HS-5 (cell line): Measurements from ENCODE around the gene ZNF597.
A peak's percentile ranks its signal among the peaks of the same experiment; 100 is the strongest.

ENCODE experiments used
- DNase-seq: peaks from one replicate; pipeline ENCODE4 v3.0.0-alpha.2; 2012; ENCODE audit warnings: low read depth

The ZNF597 gene

DNA sequence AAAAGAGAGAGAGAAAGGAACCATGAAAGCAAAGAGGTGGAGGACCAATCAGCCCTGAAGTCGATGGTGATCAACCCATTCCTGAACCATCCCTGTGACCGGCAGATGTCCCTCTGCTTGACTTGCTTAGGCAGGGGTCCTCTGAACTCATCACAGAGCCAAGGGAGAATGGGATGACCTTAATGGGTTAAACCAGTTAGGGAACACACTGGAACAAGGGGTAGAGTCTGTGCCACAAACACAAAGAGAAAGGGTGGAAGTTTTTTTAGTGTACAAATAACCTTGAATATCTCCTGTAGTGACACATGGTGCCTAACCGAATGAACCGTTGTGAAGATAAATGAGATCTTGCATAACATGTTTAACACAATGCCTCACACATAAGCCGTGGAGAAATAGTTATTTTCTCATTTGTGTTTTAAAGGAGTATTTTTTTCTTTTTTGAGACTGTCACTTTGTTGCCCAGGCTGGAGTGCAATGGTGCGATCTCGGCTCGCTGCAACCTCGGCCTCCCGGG lies 11.4 kb upstream of the ZNF597 start:
- no peak for DNase-seq

DNA sequence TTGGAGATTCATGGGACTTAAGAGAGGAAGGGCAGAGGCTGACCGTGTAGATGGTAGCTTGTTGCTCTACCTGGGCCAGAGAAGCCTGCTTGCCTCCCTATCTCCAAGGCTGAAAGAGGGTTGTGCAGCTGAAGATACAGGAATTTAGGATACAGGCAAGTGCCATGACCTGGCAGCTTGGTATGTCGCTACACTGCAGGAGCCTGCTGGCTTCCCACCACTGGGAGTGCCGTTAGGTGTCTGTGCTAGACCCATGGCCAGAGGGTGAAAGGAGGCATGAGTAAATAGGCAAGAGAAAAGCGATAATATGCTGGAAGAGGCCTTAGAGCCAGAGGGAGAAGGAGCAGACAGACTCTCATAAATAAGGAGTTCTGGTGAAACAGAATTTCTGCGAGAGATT lies 10.8 kb upstream of the ZNF597 start:
- DNase-seq, result no peak

GRCh38 chr16:3444032-3444388 lies 706 bp upstream of the ZNF597 start:
- peak; percentile 26 for DNase-seq

DNA sequence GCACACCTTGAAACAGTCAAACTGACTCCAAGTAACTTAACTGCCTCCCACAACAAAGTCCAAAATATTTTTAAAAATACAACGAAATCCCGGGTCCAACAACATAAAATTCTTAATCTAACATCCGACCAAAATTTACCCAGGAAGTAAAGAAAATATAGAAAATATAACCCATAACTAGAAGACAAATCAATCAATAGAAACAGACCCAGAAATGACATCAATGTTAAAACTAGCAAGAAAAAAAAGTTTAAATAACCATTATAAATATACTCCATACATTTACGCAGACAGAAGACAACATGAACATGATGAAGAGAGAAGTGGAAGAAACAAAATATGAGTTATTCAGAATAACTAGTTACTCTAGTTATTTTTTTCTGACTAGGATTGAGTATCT lies 3.7 kb downstream of the ZNF597 start:
- DNase-seq, result no peak

GRCh38 chr16:3434373-3434772 lies 8.9 kb downstream of the ZNF597 start:
- no peak for DNase-seq

GRCh38 chr16:3431779-3432219 lies 11.5 kb downstream of the ZNF597 start:
- no peak for DNase-seq

DNA sequence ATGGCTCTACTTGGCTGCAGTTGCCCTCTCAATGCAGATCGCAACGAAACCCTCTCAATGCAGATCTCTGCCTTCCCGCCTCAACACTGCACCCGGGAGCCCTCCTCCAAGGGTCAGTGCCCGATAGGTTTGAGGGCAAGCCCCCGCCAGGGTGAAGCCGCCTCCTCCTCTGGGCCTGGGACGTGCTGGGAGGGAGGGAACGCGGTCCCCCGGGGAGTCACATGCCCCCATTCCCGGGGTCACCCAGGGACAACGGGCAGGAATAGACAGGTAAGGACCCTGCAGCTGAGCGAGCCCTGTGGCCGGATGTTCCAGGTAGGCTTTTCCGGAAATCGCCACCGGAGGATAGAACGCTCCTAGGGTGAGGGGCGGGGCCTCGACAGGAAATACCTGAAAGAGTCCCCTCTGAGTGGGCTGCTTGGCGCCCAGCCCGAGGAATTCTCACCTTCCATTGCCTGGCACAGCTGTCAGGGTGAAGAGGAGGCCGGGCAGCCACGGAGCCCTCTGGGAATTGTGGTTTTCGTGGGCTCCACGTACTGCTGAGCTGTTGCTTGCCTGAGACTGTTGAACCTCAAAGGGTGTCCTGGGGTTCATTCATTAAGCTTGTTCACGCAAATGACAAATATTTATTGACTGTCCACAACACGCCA lies 29.4 kb downstream of the ZNF597 start:
- no peak for DNase-seq

- DNase-seq, result no peak
These were observed 34.6 kb downstream of the ZNF597 start for GRCh38 chr16:3408561-3409197.

- DNase-seq, result peak; percentile 8
These were observed 41.4 kb downstream of the ZNF597 start for GRCh38 chr16:3401719-3402397.

GRCh38 chr16:3400779-3401688 lies 42.3 kb downstream of the ZNF597 start, which contains the start of the genes ZNF174 and ZSCAN32:
ZNF174 (plus strand) TSS chr16:3401215; CDS start chr16:3402005, 790 bp downstream.
ZSCAN32 (minus strand) TSS chr16:3401004; CDS start chr16:3397557, 3,447 bp downstream.
- DNase-seq, result peak; percentile 90

DNA sequence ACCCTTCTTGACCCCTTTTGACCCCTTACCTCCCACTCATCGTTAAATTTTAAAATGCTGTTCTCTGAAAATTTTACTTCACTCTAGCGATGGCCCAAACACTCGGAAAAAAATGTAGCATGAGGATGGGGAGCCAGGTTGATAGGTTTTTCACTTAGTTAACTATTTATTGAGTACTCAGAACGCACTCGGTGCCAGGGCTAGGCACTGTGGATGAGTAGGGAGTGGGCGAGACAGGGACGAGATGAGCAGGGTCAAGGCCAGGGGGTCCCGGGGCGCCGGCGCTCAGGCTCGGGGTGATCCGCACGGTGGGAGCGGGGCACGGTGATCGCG lies 42.9 kb downstream of the ZNF597 start:
- no peak for DNase-seq

DNA sequence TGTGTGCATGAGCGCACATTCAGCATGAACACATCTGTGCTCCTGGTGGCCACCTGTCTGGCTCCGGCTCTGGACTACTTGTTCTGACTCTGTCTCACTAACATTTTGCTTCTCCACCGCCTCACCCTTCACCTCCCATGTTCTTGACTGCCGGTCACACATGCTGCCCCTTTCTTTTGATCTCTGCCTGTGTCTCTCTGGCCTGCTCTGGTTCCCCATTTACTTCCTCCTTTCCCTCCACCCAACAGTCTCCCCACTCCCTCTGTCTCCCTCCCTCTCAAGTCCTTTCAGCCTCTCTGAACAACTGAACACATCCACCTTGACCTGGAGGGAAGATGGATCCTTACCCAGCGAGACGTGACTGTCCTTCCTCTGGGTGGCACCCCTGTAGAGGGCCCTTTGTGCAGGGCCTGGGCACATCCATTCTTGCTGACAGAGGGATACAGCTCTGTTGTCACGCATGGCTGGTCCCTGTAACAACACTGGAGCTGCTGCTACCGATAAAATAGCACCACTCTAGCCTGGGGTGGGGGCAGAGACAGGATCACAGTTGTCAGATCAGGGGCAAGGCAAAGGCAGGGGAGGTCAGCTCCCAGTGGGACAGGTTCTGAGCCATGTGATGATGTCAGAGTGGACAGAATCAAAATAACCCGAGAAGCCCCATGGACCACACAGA lies 53.5 kb downstream of the ZNF597 start:
- DNase-seq, result no peak

GRCh38 chr16:3388325-3388724 lies 55.0 kb downstream of the ZNF597 start:
- DNase-seq, result no peak

DNA sequence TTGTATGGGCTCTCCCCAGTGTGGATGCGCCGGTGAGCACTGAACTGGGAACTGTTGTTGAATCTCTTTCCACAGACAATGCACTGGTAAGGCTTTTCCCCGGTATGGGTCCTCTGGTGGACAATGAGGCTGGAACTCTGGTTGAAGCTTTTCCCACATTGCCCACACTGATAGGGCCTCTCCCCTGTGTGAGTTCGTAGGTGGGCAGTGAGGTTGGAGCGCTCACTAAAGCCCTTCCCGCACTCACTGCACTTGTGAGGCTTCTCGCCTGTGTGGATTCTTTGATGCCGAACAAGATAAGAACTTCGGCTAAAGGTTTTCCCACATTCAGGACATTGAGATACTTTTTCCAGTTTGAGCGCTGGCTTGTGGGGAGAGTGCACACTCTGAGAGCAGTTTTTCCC lies 60.3 kb downstream of the ZNF597 start:
- DNase-seq, result no peak
